Left lung (tissue), 10 donors: Measurements from ENCODE around the gene ASIC2. TPM values are rescaled to one million over a fixed set of nuclear protein-coding genes. Genes with fewer than 3 reads are reported as not detected.

ENCODE experiments used
- ATAC-seq: fragments of 200-7000 bp; cut with Tn5 transposase; one replicate; pipeline ENCODE4 v1.9.1; 2020; ENCODE audit warnings: moderate library complexity
- DNase-seq, 4 donors: peaks; one replicate each; pipeline ENCODE4 v3.0.0-alpha.2; 2013 to 2020
- H3K27ac ChIP-seq, 2 donors: fragments of 200-600 bp; sonication (generic) in 1 of 2; one replicate each; pipeline versions ENCODE4 v1.5.0 to v1.8.0; 2020 to 2021
- H3K27me3 ChIP-seq, 2 donors: fragments of 200-600 bp; sonication (generic) in 1 of 2; one replicate each; pipeline versions ENCODE4 v1.5.0 to v1.8.0; 2020 to 2021
- H3K36me3 ChIP-seq, 2 donors: fragments of 200-600 bp; sonication (generic) in 1 of 2; one replicate each; pipeline versions ENCODE4 v1.5.0 to v1.8.0; 2020 to 2021
- H3K4me1 ChIP-seq, 2 donors: fragments of 200-600 bp; one replicate each; pipeline ENCODE4 v1.8.0; 2021
- H3K4me3 ChIP-seq, 2 donors: fragments of 200-600 bp; sonication (generic) in 1 of 2; one replicate each; pipeline versions ENCODE4 v1.5.0 to v1.8.0; 2020 to 2021; ENCODE audit warnings: mild to moderate bottlenecking in 1 of 2
- H3K9me3 ChIP-seq, 2 donors: fragments of 200-600 bp; sonication (generic) in 1 of 2; one replicate each; pipeline versions ENCODE4 v1.5.0 to v1.8.0; 2020 to 2021
- intact Hi-C, 2 donors: fragments of 100-400 bp; cut with DNase I; formaldehyde crosslinking; loops; one replicate each; pipeline versions ENCODE4 v1.11.2 to v1.14.2; 2022
- polyA plus RNA-seq, 6 donors: library from polyadenylated mRNA; unstranded; fragments of 120-200 nt; gene quantifications; one replicate each; pipeline ENCODE4 v1.2.1, GENCODE V29; 2013; ENCODE audit not compliant: insufficient read length in 6 of 6
- total RNA-seq, 2 donors: library from RNA; stranded (reverse); fragmentation: NEBNext Ultra II Directional; extraction: Animal tissue kit (Norgen Biotek cat#: 25700); gene quantifications; one replicate each; pipeline ENCODE4 v1.2.1, GENCODE V29; 2021
- TF ChIP-seq, protein P1 (sequence below), 2 donors: fragments of 200-600 bp; sonication (generic) in 1 of 2; IDR thresholded peaks; one replicate each; pipeline versions ENCODE4 v1.5.0 to v1.8.0; 2021; ENCODE audit warnings: antibody characterized with exemption in 2 of 2
- donor health status: DM: no; HTN: yes; CAD: no.
- donor health status: DM: no; HTN: no; CAD: no.

The ASIC2 gene
- total and polyA plus RNA-seq, 8 donors = 0.08 to 0.59 (median 0.46) TPM

- intact Hi-C loops = no loop called here
- ATAC-seq (no peak), DNase-seq (no peak)
- Histone ChIP-seq H3K9me3 (no peaks in the 10 kb centered on the region), H3K27me3 (no peaks in the 10 kb centered on the region), H3K4me3 (no peak overlapping the region), H3K4me1 (no peaks in the 10 kb centered on the region), H3K27ac (no peak overlapping the region), H3K36me3 (no peaks in the 10 kb centered on the region)
- TF ChIP-seq, protein P1, sequence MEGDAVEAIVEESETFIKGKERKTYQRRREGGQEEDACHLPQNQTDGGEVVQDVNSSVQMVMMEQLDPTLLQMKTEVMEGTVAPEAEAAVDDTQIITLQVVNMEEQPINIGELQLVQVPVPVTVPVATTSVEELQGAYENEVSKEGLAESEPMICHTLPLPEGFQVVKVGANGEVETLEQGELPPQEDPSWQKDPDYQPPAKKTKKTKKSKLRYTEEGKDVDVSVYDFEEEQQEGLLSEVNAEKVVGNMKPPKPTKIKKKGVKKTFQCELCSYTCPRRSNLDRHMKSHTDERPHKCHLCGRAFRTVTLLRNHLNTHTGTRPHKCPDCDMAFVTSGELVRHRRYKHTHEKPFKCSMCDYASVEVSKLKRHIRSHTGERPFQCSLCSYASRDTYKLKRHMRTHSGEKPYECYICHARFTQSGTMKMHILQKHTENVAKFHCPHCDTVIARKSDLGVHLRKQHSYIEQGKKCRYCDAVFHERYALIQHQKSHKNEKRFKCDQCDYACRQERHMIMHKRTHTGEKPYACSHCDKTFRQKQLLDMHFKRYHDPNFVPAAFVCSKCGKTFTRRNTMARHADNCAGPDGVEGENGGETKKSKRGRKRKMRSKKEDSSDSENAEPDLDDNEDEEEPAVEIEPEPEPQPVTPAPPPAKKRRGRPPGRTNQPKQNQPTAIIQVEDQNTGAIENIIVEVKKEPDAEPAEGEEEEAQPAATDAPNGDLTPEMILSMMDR (IDR thresholded peaks at IDR 0.05) = no peak
Measured at GRCh38 chr17:33272438-33272837, 20.7 kb downstream of the ASIC2 start.

DNA sequence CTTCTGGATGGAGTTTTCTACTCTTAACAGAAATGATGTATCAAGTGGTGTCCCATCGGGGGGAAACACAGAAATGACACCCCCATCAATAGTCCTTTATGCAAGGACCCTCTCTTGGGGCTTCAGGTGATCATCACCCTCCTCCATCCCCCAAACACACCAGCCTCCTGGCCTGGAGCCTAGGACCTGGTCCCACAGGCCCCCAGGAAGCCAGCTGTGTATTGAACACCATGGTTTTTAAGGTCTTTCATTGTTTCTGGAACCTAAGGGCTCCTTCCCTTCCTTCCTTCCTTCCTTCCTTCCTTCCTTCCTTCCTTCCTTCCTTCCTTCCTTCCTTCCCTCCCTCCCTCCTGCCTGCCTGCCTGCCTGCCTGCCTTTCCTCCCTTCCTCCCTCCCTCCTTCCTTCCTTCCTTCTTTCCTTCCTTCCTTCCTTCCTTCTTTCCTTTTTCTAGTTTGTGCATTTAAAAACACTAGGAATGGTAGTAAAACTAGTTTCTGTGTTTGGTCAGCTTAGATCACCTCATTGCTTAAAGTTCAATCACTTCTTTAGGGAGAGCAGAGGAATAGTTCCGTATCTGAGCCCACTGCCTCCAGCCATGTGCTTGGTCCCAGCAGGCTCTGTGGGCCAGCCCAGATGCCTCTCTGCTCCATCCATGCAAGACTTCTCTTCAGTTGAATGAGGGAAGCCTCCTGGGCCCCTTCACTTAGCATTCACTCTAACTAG, 23.6 kb downstream of the ASIC2 start:
- DNase-seq (no peak), ATAC-seq (no peak)
- H3K4me3 ChIP-seq = no peak overlapping the region
- H3K27ac ChIP-seq = no peak overlapping the region
- intact Hi-C loops = no loop called here
- no peaks in the 10 kb centered on the region for H3K4me1 ChIP-seq
- no peaks in the 10 kb centered on the region for H3K9me3 ChIP-seq
- TF ChIP-seq, protein P1 (IDR thresholded peaks at IDR 0.05) = no peak
- H3K36me3 ChIP-seq = no peaks in the 10 kb centered on the region
- H3K27me3 ChIP-seq = no peaks in the 10 kb centered on the region

GRCh38 chr17:33267851-33268548, 25.1 kb downstream of the ASIC2 start:
- no peaks in the 10 kb centered on the region for H3K4me1 ChIP-seq
- intact Hi-C loops = no loop called here
- TF ChIP-seq, protein P1 (IDR thresholded peaks at IDR 0.05) = no peak

GRCh38 chr17:33267271-33267790, 25.8 kb downstream of the ASIC2 start:
- no peak for DNase-seq
- Histone ChIP-seq H3K27me3 (no peaks in the 10 kb centered on the region), H3K36me3 (no peaks in the 10 kb centered on the region), H3K27ac (no peak overlapping the region), H3K9me3 (no peaks in the 10 kb centered on the region), H3K4me1 (no peaks in the 10 kb centered on the region), H3K4me3 (no peak overlapping the region)
- no peak for ATAC-seq
- TF ChIP-seq, protein P1 (IDR thresholded peaks at IDR 0.05) = no peak
- intact Hi-C loops = no loop called here

More at GRCh38 chr17:33267851-33268548, 25.1 kb downstream of the ASIC2 start:
- Histone ChIP-seq H3K36me3 (no peaks in the 10 kb centered on the region), H3K27ac (no peak overlapping the region), H3K9me3 (no peaks in the 10 kb centered on the region), H3K4me3 (no peak overlapping the region), H3K27me3 (no peaks in the 10 kb centered on the region)
- no peak for ATAC-seq
- DNase-seq = no peak

- intact Hi-C loops = no loop called here
- DNase-seq = no peak
- peaks cover 0 to 2% of the 10 kb centered on the region in 2 donors for H3K27me3 ChIP-seq
- H3K36me3 ChIP-seq = no peaks in the 10 kb centered on the region
- TF ChIP-seq, protein P1 (IDR thresholded peaks at IDR 0.05) = no peak
- no peaks in the 10 kb centered on the region for H3K4me1 ChIP-seq
- H3K9me3 ChIP-seq = no peaks in the 10 kb centered on the region
- no peak overlapping the region for H3K4me3 ChIP-seq
- H3K27ac ChIP-seq = no peak overlapping the region
- no peak for ATAC-seq
Measured at GRCh38 chr17:33266611-33267010, 26.5 kb downstream of the ASIC2 start.
